GM12878 (cell line): ENCODE data around the gene PHC2. TPM values are rescaled to one million over a fixed set of nuclear protein-coding genes. Genes with fewer than 3 reads are reported as not detected.

ENCODE experiments used
- BACH1 ChIP-seq: fragments of 450-650 bp; IDR thresholded peaks from 2 replicates; pipeline ENCODE4 v1.6.1; 2017; ENCODE audit warnings: mild to moderate bottlenecking, borderline replicate concordance
- CBFB ChIP-seq: IDR thresholded peaks from 2 replicates; pipeline ENCODE4 v1.6.1; 2016; ENCODE audit warnings: antibody characterized with exemption, low read depth
- DPF2 ChIP-seq: fragments of 450-650 bp; IDR thresholded peaks from 2 replicates; pipeline ENCODE4 v1.6.1; 2017; ENCODE audit warnings: mild to moderate bottlenecking
- ETV6 ChIP-seq, 2 experiments: fragments of 450-650 bp in 1 of 2; IDR thresholded peaks in 1 of 2; conservative IDR thresholded peaks in 1 of 2; 2 replicates each; pipeline ENCODE4 v1.6.1; 2014; ENCODE audit warnings: antibody characterized with exemption in 1 of 2, borderline replicate concordance in 1 of 2, low read depth in 1 of 2, mild to moderate bottlenecking in 1 of 2, moderate library complexity in 1 of 2
- FOS ChIP-seq: IDR thresholded peaks from 3 replicates; pipeline ENCODE4 v1.6.1; 2011; ENCODE audit warnings: borderline replicate concordance; ENCODE audit not compliant: insufficient read length; ENCODE audit errors: extremely low read depth
- IKZF1 ChIP-seq: fragments of 450-650 bp; conservative IDR thresholded peaks from 2 replicates; pipeline ENCODE4 v1.6.1; 2017; ENCODE audit warnings: antibody characterized with exemption, mild to moderate bottlenecking
- MXI1 ChIP-seq: fragments of 150-350 bp; IDR thresholded peaks from 2 replicates; pipeline ENCODE4 v1.6.1; 2011; ENCODE audit warnings: low read depth, mild to moderate bottlenecking, inconsistent platforms, low read length, improper control_type of control experiment
- POU2F2 ChIP-seq: IDR thresholded peaks from 3 replicates; pipeline ENCODE4 v1.6.1; 2011; ENCODE audit warnings: low read depth, mild to moderate bottlenecking, low read length, borderline replicate concordance
- RFX5 ChIP-seq: IDR thresholded peaks from 2 replicates; pipeline ENCODE4 v1.6.1; 2011; ENCODE audit warnings: low read depth, low read length, improper control_type of control experiment
- TBL1XR1 ChIP-seq: IDR thresholded peaks from 2 replicates; pipeline ENCODE4 v1.6.1; 2012; ENCODE audit warnings: low read depth, low read length, improper control_type of control experiment
- ZNF274 ChIP-seq: IDR thresholded peaks from one replicate; pipeline ENCODE4 v1.8.0; 2011; ENCODE audit not compliant: insufficient read length, insufficient read depth
- polyA plus RNA-seq, 11 experiments: library from polyadenylated mRNA; depleted of rRNA in 4 of 11; unstranded in 6 of 11; stranded (reverse) in 5 of 11; fragments of >200 nt; fragmentation: Nextera tagmentation in 4 of 11; fragmentation: Illumina TruSeq in 1 of 11; extraction: Ambion mirVana in 4 of 11; extraction: Trizol in 1 of 11; gene quantifications; 1 replicate in 1 of 11; 2 replicates in 10 of 11; pipeline versions ENCODE4 v1.2.1 to v1.2.3, GENCODE V29; 2011 to 2016; ENCODE audit warnings: inconsistent platforms in 2 of 11, missing spikeins in 2 of 11, low read depth in 1 of 11
- total RNA-seq, 4 experiments: library from RNA; depleted of rRNA in 3 of 4; stranded (reverse); fragments of >200 nt in 3 of 4; fragmentation: Illumina TruSeq in 1 of 4; extraction: Trizol in 1 of 4; gene quantifications; 2 replicates each; pipeline versions ENCODE4 v1.2.1 to v1.2.3, GENCODE V29; 2013 to 2021
- TF ChIP-seq, protein P1 (sequence below): fragments of 450-650 bp; formaldehyde crosslinking; IDR thresholded peaks from 2 replicates; pipeline ENCODE4 v1.5.0; 2022; ENCODE audit warnings: mild to moderate bottlenecking, missing genetic modification characterization
- TF ChIP-seq, protein P2 (sequence below): IDR thresholded peaks from 2 replicates; pipeline ENCODE4 v1.6.1; 2011; ENCODE audit warnings: low read depth, mild to moderate bottlenecking, low read length, moderate library complexity, borderline replicate concordance; ENCODE audit errors: extremely low read depth
- TF ChIP-seq, protein P3 (sequence below): fragments of 150-350 bp; IDR thresholded peaks from 2 replicates; pipeline ENCODE4 v1.6.1; 2014; ENCODE audit warnings: mild to moderate bottlenecking, low read depth, low read length
- TF ChIP-seq, protein P4 (sequence below): IDR thresholded peaks from 2 replicates; pipeline ENCODE4 v1.6.1; 2012; ENCODE audit warnings: low read depth, low read length, improper control_type of control experiment
- TF ChIP-seq, protein P5 (sequence below): IDR thresholded peaks from 2 replicates; pipeline ENCODE4 v1.6.1; 2011; ENCODE audit warnings: borderline replicate concordance, low read depth, mild to moderate bottlenecking, moderate library complexity, mixed read lengths, low read length; ENCODE audit not compliant: insufficient read depth; ENCODE audit errors: extremely low read length

Gene PHC2
- total and polyA plus RNA-seq, 10 of the 15 experiments (the other 5 are each of a cell fraction or from before 2014, with no cell fraction given) = 2.0 to 35.9 (median 16.4) TPM

DNA sequence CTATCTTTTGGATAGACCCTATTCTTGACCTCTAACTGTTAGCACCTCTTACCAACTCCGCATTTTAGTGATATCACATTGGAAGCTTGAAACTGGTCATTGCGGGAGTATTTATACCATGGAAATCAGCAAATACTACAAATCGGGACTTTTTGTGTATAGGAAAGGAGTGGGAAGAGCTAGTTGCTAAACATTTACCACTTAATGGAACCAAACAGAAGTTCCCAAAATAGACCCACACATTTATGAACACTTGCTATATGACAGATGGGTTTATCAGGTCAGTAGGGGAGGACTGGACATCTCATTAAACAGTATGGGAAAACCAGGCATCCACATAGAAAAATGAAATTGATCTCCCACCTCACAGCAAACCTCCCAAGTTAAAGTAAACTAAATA, 29.4 kb downstream of the PHC2 start (continued):
- no peak for TF ChIP-seq DPF2
- no peak for TF ChIP-seq POU2F2
- TF ChIP-seq, protein P1, sequence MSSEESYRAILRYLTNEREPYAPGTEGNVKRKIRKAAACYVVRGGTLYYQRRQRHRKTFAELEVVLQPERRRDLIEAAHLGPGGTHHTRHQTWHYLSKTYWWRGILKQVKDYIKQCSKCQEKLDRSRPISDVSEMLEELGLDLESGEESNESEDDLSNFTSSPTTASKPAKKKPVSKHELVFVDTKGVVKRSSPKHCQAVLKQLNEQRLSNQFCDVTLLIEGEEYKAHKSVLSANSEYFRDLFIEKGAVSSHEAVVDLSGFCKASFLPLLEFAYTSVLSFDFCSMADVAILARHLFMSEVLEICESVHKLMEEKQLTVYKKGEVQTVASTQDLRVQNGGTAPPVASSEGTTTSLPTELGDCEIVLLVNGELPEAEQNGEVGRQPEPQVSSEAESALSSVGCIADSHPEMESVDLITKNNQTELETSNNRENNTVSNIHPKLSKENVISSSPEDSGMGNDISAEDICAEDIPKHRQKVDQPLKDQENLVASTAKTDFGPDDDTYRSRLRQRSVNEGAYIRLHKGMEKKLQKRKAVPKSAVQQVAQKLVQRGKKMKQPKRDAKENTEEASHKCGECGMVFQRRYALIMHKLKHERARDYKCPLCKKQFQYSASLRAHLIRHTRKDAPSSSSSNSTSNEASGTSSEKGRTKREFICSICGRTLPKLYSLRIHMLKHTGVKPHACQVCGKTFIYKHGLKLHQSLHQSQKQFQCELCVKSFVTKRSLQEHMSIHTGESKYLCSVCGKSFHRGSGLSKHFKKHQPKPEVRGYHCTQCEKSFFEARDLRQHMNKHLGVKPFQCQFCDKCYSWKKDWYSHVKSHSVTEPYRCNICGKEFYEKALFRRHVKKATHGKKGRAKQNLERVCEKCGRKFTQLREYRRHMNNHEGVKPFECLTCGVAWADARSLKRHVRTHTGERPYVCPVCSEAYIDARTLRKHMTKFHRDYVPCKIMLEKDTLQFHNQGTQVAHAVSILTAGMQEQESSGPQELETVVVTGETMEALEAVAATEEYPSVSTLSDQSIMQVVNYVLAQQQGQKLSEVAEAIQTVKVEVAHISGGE (CRISPR knock-in tag) = no peak
- TF ChIP-seq, protein P2, sequence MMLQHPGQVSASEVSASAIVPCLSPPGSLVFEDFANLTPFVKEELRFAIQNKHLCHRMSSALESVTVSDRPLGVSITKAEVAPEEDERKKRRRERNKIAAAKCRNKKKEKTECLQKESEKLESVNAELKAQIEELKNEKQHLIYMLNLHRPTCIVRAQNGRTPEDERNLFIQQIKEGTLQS = no peak
- no peak for TF ChIP-seq TBL1XR1
- TF ChIP-seq, protein P3, sequence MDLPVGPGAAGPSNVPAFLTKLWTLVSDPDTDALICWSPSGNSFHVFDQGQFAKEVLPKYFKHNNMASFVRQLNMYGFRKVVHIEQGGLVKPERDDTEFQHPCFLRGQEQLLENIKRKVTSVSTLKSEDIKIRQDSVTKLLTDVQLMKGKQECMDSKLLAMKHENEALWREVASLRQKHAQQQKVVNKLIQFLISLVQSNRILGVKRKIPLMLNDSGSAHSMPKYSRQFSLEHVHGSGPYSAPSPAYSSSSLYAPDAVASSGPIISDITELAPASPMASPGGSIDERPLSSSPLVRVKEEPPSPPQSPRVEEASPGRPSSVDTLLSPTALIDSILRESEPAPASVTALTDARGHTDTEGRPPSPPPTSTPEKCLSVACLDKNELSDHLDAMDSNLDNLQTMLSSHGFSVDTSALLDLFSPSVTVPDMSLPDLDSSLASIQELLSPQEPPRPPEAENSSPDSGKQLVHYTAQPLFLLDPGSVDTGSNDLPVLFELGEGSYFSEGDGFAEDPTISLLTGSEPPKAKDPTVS = no peak
- TF ChIP-seq CBFB = no peak
- no peak for TF ChIP-seq BACH1
- no peak for TF ChIP-seq FOS
- no peak for TF ChIP-seq RFX5
- TF ChIP-seq, protein P4, sequence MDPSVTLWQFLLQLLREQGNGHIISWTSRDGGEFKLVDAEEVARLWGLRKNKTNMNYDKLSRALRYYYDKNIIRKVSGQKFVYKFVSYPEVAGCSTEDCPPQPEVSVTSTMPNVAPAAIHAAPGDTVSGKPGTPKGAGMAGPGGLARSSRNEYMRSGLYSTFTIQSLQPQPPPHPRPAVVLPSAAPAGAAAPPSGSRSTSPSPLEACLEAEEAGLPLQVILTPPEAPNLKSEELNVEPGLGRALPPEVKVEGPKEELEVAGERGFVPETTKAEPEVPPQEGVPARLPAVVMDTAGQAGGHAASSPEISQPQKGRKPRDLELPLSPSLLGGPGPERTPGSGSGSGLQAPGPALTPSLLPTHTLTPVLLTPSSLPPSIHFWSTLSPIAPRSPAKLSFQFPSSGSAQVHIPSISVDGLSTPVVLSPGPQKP = no peak
- TF ChIP-seq ZNF274 = no peak
- TF ChIP-seq, protein P5, sequence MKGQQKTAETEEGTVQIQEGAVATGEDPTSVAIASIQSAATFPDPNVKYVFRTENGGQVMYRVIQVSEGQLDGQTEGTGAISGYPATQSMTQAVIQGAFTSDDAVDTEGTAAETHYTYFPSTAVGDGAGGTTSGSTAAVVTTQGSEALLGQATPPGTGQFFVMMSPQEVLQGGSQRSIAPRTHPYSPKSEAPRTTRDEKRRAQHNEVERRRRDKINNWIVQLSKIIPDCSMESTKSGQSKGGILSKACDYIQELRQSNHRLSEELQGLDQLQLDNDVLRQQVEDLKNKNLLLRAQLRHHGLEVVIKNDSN = no peak
- TF ChIP-seq MXI1 = no peak
- TF ChIP-seq ETV6 (conservative IDR thresholded peaks at IDR 0.05 in 1 of 2, IDR thresholded peaks at IDR 0.05 in 1 of 2; ENCODE audit: borderline replicate concordance in 1 of 2, low read depth in 1 of 2) = no peak
- no peak for TF ChIP-seq IKZF1
